Measurements from ENCODE around the gene HOXD11.

The HOXD11 gene

GRCh38 chr2:176093145-176093897 lies 13.8 kb upstream of the HOXD11 start:
- no peak for DNase-seq (ENCODE audit: low read depth in 3 of 3)

GRCh38 chr2:176093898-176094249 lies 13.2 kb upstream of the HOXD11 start:
- DNase-seq (ENCODE audit: low read depth in 3 of 3) = no peak

DNA sequence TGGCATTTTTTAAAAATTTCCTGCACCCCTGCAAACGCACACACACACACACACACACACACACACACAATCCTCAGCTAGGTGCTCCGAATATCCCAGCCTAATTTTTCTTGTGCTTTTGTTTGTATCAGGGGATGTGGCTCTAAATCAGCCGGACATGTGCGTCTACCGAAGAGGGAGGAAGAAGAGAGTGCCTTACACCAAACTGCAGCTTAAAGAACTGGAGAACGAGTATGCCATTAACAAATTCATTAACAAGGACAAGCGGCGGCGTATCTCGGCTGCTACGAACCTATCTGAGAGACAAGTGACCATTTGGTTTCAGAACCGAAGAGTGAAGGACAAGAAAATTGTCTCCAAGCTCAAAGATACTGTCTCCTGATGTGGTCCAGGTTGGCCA lies 12.7 kb upstream of the HOXD11 start:
- no peak for DNase-seq (ENCODE audit: low read depth in 3 of 3)

DNA sequence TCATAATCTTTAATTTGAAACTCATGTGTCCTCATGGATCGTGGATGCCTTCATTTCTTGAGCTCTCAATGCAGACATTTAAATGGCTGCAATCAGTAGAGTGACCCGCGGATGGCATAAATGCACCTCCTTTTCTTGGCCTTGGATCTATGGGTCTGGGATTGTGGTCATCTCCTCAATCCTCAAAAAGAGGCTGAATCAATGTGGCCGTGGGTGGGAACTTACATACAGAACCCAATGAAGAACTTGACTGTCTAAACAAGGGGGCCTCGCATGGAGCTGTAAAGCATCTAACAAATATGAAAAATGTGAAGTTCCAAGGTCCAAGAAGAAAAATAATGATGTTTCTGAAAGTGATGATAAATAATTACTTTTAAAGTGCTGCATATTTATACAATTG lies 11.7 kb upstream of the HOXD11 start:
- DNase-seq (ENCODE audit: low read depth in 3 of 3) = no peak

DNA sequence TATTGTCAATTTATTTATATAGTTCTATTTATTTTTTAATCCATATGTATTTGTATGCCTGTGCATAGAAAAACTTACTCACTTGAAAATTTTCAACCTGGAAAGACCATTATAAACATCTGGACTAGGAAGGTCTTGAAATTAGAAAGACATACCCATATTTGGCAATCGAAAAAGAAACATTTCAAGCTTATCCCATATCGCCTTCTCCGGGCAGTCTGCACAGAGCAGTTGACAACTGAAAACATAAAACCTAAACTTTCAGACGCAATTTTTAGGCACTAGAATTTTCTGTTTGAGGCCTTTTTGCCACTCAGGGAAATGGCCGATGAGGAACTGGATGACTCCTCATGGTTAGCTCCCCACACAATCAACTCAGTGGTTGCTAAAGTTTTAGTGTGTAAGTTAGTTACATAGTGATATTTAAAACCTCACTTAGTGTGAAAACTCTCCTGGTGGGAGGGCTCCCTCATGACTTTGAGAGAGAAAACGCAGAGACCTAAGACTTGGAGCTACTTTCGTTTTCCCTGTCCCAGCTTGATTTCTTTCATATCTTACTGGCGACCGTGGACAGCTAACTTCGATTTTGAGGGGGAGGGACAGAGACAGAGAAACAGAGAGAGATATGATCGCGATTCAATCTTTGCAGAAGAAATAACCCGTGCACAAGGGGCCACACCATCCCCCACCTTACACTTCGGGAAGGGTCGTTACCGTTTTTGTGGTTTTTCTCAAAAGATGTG lies 10.7 kb upstream of the HOXD11 start:
- no peak for DNase-seq (ENCODE audit: low read depth in 3 of 3)

- peak in 1 of 3 donors; percentile 35 for DNase-seq (ENCODE audit: low read depth in 3 of 3)
Observed at GRCh38 chr2:176096986-176097819, 9.9 kb upstream of the HOXD11 start.

DNA sequence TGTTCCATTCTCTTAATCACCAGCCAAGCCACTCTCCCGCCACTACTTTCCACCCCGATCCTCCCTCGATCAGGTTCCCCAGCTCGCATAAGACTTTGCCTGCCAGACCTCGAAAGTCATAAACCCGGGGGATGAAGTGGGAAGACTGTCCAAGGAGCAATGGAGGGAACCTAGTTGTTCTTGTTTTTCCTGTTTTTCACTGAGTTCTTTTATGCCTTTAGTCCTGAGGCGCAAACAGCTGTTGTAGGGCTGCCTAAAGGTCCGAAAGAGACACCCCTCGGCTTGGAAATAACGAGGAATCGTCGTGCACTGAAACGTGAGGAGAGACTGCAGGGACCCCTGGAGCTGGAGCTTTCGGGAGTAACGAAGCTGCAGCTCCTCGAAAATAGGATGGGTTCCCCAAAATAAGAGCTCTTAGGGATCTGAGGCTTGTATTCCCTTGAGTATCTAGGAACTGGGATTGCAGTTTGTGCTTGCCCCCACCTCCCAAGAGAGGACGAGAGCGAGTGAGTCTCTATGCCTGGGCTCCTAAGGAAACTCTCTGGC lies 9.2 kb upstream of the HOXD11 start:
- DNase-seq (ENCODE audit: low read depth in 3 of 3) = no peak

DNA sequence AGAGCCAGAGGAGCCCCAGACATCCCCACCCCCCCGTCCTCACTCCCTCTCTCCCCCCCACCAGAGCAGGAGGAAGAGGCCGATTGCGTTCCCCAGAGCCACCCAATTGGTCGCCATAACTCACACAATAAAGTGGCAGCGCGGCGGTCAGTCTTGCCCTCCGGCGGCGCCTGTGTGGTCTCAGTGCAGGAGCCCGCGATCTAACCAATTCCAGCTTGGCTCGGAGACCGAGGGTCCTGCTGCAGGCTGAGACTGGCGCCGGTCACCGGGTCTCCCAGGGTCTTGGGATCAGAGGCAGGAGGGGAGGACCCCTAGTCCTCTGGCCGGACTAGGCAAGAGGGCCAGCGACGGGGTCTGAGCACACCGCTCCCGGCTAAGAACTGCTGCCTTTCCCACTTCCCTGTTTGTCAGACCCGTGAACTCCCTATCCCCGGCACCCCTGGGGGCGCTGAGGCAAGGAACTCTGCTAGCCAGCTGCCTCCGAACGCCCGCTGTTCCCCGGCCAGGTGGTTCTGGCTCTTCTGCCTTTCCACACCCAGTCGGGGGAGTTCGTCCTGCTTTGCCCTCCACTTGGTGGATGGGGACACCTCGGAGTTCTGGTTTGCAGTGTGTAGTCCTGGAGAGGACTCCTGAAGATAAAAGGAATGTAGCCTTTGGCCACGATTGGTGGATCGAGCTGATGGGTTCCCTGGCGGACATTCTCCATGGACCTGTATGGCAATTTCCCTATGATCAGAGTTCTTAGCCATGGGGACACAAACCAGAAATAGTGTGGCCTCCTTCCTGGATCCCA lies 8.5 kb upstream of the HOXD11 start:
- no peak for DNase-seq (ENCODE audit: low read depth in 3 of 3)

- no peak for DNase-seq (ENCODE audit: low read depth in 3 of 3)
Observed at GRCh38 chr2:176099159-176099727, 7.8 kb upstream of the HOXD11 start.

DNA sequence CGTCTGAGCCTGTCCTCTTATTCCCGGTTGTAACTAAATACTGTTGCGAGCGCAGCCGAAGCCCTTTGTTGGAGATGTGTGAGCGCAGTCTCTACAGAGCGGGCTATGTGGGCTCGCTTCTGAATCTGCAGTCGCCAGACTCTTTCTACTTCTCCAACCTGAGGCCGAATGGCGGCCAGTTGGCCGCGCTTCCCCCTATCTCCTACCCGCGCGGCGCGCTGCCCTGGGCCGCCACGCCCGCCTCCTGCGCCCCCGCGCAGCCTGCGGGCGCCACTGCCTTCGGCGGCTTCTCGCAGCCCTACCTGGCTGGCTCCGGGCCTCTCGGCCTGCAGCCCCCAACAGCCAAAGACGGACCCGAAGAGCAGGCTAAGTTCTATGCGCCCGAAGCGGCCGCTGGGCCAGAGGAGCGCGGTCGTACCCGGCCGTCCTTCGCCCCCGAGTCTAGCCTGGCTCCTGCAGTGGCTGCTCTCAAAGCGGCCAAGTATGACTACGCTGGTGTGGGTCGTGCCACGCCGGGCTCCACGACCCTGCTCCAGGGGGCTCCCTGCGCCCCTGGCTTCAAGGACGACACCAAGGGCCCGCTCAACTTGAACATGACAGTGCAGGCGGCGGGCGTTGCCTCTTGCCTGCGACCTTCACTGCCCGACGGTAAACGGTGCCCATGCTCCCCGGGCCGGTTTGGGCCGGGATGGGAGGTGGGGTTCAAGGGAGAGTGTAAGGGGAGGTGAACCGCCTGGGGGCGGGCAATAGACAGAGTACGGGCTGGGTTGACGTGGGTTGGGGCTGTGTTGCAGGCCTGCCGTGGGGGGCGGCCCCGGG lies 7.1 kb upstream of the HOXD11 start, which contains the start of gene HOXD12:
Gene HOXD12, plus strand, starts transcription at position 68 of the 819 bp plus-strand sequence. Its CDS starts 7 bp downstream, at position 75.
- no peak for DNase-seq (ENCODE audit: low read depth in 3 of 3)

- no peak for DNase-seq (ENCODE audit: low read depth in 3 of 3)
Observed at GRCh38 chr2:176100547-176101140, 6.4 kb upstream of the HOXD11 start.

DNA sequence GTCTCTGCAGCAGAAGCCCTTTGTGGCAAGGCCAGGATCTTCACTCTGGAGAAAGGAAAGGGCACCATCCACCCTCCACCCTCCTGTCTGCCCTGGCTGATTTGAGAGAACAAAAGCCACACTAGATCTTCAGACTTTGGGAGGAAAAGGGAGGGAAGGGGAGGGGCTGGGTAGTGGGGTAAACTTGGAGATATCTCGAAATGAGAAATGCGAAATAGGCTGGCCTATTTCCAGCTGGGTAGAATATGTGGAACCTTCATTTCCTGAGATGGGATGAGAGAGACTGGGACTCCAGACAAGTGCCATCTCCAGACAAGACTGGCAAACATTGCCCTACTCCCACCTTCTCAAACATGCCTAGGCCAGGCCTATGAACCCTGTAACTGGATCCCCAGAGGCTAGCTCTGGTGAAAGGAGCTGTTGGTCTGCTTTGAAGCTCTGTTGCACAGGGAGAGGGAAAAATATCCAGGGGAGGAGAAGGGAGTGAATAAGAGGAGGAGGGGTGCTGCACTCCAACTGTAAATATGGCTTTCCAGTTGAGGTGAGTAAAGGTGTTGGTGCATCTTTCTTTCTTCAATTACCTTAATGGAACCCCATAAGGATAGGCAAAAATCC lies 5.8 kb upstream of the HOXD11 start:
- no peak for DNase-seq (ENCODE audit: low read depth in 3 of 3)

- DNase-seq (ENCODE audit: low read depth in 3 of 3) = no peak
Observed at GRCh38 chr2:176101842-176102241, 5.2 kb upstream of the HOXD11 start.

GRCh38 chr2:176102309-176102866 lies 4.7 kb upstream of the HOXD11 start:
- no peak for DNase-seq (ENCODE audit: low read depth in 3 of 3)

GRCh38 chr2:176103194-176103593 lies 3.9 kb upstream of the HOXD11 start:
- no peak for DNase-seq (ENCODE audit: low read depth in 3 of 3)

DNA sequence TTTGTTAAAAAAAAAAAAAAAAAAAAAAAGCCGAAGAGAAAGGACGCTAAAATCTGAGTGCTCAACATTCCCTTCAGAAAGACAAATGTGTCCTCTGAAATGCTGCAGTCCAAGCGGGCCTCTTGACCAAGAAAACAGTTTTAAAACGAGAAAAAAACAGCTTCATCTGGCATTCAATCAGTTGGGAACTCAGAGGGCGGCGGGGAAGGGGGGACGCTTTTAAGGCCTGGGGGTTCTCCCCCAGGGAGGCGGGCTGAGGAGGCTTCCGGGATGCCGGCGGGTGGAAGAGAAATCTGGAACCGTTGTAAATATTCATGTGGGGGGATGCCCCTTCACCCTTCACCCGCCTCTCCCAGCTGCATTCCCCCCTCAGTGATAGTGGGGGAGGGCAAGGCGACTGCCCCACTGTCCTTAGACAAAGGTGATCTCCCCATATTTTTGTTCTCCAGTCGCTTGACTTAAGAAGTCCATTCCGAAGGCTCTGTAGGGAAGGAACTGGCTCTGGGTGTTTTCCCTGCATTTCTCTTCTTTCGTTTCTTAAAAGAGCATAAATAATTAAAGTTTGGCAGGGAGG lies 3.3 kb upstream of the HOXD11 start:
- DNase-seq (ENCODE audit: low read depth in 3 of 3) = no peak

DNA sequence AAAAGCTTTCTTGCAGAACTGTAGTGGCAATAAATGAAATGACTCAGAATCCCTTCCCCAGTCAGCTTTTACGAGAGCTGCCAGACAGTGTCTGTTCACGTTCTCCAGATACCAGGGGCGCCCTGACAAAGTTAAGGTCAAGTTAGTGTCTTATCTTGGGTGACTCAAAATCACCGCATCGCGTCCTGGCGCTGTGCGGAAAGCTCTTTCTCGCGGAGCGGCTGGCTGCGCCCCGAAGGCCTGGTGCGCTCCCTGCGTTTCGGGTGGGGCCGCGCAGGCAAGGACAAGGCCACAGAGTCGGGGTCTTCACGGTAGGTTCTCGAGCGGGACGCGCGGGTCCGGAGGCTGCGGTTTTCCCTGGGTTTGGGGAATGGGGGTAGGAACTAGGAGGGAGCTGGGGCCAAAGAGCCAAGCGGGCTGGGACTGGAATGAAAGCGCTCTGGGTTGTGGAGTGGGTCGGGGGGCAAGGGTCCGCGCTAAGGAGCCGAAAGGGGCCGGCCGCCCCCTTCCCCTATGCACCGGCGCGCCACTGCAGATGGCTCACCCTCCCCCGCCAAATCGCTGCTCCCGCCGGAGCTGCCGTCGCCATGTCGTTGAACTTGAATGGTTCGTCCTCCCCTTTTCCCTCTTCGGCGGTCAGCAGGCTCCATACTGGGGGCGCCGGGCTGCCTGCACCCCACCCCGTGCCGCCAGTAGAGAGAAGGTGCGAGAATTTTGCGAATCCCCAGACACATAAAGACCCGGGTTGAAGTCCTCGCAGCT lies 2.6 kb upstream of the HOXD11 start:
- no peak for DNase-seq (ENCODE audit: low read depth in 3 of 3)

Data from stimulated activated CD4-positive, alpha-beta T cell treated with anti-CD3 and anti-CD28 coated beads, TNF-alpha, amount 100 ng/mL, for 48 hours (primary cell).